Suprapubic skin (tissue), 4 donors: Measurements from ENCODE around the gene SERTAD1. TPM values are rescaled to one million over a fixed set of nuclear protein-coding genes. Genes with fewer than 3 reads are reported as not detected.

Experiments used
- DNase-seq, 2 donors: peaks; one replicate each; pipeline ENCODE4 v3.0.0-alpha.2; 2019; ENCODE audit warnings: low spot score in 2 of 2
- H3K27ac ChIP-seq: fragments of 200-600 bp; sonication (generic); one replicate; pipeline ENCODE4 v1.5.1; 2019
- H3K27me3 ChIP-seq: fragments of 200-600 bp; sonication (generic); one replicate; pipeline ENCODE4 v1.5.1; 2019
- H3K36me3 ChIP-seq: fragments of 200-600 bp; sonication (generic); one replicate; pipeline ENCODE4 v1.5.1; 2019
- H3K4me1 ChIP-seq: fragments of 200-600 bp; sonication (generic); one replicate; pipeline ENCODE4 v1.5.1; 2019
- H3K4me3 ChIP-seq: fragments of 200-600 bp; sonication (generic); one replicate; pipeline ENCODE4 v1.5.1; 2019; ENCODE audit warnings: mild to moderate bottlenecking
- H3K9me3 ChIP-seq: fragments of 200-600 bp; sonication (generic); one replicate; pipeline ENCODE4 v1.5.1; 2019
- EP300 ChIP-seq: sonication (generic); formaldehyde crosslinking; IDR thresholded peaks from one replicate; pipeline ENCODE4 v1.6.1; 2017; ENCODE audit warnings: antibody characterized with exemption
- POLR2A ChIP-seq, 2 donors: fragments of 450-650 bp; IDR thresholded peaks; one replicate each; pipeline ENCODE4 v1.6.1; 2017; ENCODE audit warnings: antibody characterized with exemption in 2 of 2, mild to moderate bottlenecking in 2 of 2, moderate library complexity in 2 of 2
- POLR2AphosphoS5 ChIP-seq, 3 donors: sonication (generic); formaldehyde crosslinking; IDR thresholded peaks; one replicate each; pipeline ENCODE4 v1.6.1; 2017; ENCODE audit warnings: antibody characterized with exemption in 3 of 3
- WGBS: methylation state at CpG from one replicate; pipeline ENCODE4 v1.1.5; 2018; 5-methylcytosine and 5-hydroxymethylcytosine counted together
- total RNA-seq, 4 donors: library from RNA; depleted of rRNA; stranded (reverse); fragments of >200 nt; gene quantifications; one replicate each; pipeline ENCODE4 v1.1.0, GENCODE V29; 2016
- TF ChIP-seq, protein P1 (sequence below), 2 donors: fragments of 200-600 bp in 1 of 2; fragments of 450-650 bp in 1 of 2; sonication (generic) in 1 of 2; IDR thresholded peaks; one replicate each; pipeline ENCODE4 v1.5.1; 2016 to 2019; ENCODE audit warnings: antibody characterized with exemption in 2 of 2, mild to moderate bottlenecking in 1 of 2, moderate library complexity in 1 of 2

Gene SERTAD1
- total RNA-seq, 4 donors from 2014 or later, result 8.5 to 33.9 (median 20.6) TPM

DNA sequence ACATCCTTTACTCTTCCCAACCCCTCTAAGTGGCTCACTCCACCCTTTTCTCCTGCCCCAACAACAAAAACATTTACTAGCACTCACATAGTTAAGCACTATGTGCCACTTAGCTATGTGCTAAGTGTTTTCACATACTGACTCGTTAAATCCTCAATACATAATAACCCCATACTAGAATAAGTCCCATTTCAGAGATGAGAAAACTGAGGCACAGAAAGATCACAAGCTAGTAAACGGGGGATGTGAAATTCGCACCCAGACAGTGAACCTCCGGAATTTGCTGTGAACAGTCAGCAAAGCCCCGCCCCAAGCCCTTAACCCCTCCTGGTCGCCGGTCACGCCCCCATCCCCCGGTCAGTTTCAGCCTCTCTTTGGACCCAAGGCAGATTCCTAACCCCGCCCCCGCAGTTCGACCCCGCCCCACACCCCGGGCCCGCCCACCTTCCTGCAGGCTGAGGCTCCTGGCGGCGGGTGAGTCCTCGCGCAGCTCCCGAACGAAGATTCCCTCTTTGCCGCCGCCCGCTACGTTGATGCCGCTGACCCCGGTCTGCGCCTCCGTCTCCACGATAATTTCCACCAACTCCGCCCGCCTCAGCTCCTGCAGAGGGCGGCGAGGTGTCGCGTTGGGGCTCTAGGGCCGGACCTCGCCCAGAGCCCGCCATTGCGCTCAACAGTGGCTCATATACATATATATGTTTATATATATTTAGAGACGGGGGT is 22.4 kb downstream of the SERTAD1 start:
- TF ChIP-seq, protein P1, sequence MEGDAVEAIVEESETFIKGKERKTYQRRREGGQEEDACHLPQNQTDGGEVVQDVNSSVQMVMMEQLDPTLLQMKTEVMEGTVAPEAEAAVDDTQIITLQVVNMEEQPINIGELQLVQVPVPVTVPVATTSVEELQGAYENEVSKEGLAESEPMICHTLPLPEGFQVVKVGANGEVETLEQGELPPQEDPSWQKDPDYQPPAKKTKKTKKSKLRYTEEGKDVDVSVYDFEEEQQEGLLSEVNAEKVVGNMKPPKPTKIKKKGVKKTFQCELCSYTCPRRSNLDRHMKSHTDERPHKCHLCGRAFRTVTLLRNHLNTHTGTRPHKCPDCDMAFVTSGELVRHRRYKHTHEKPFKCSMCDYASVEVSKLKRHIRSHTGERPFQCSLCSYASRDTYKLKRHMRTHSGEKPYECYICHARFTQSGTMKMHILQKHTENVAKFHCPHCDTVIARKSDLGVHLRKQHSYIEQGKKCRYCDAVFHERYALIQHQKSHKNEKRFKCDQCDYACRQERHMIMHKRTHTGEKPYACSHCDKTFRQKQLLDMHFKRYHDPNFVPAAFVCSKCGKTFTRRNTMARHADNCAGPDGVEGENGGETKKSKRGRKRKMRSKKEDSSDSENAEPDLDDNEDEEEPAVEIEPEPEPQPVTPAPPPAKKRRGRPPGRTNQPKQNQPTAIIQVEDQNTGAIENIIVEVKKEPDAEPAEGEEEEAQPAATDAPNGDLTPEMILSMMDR (IDR thresholded peaks at IDR 0.05), result peak in 1 of 2 donors; percentile 5
- no peak for TF ChIP-seq POLR2AphosphoS5 (IDR thresholded peaks at IDR 0.05)
- TF ChIP-seq POLR2A (IDR thresholded peaks at IDR 0.05), result no peak
- TF ChIP-seq EP300, result no peak
- H3K4me1 ChIP-seq, result peaks cover 30% of the 10 kb centered on the region
- no peaks in the 10 kb centered on the region for H3K9me3 ChIP-seq
- H3K27me3 ChIP-seq, result no peaks in the 10 kb centered on the region
- H3K36me3 ChIP-seq, result no peaks in the 10 kb centered on the region
- peak overlapping the region; percentile 69 for H3K4me3 ChIP-seq
- under 1% methylated on average over 18 of the region's 41 CpGs for WGBS
- H3K27ac ChIP-seq, result peak overlapping the region; percentile 82
- DNase-seq, result peak; percentile 96

DNA sequence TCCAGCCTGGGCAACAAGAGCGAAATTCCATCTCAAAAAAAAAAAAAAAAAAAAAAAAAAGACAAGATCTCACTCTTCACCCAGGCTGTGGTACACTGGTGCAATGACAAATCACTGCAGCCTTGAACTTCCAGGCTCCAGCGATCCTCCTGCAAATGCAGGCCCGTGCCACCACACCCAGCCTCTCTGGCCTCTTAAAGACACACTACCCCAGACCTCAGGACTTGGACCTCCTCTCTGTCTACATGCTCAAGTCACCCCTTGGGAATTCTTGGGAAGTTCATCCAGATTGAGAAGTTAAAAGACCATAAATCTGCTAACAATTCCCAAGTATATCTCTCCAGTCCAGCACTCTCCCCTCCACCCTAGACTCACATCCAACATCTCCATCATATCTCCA is 25.2 kb downstream of the SERTAD1 start:
- peaks cover 34% of the 10 kb centered on the region for H3K4me1 ChIP-seq
- H3K27me3 ChIP-seq, result no peaks in the 10 kb centered on the region
- no peak for TF ChIP-seq POLR2A (IDR thresholded peaks at IDR 0.05)
- TF ChIP-seq, protein P1 (IDR thresholded peaks at IDR 0.05), result no peak
- TF ChIP-seq EP300, result no peak
- TF ChIP-seq POLR2AphosphoS5 (IDR thresholded peaks at IDR 0.05), result no peak
- no peaks in the 10 kb centered on the region for H3K36me3 ChIP-seq
- H3K4me3 ChIP-seq, result no peak overlapping the region
- 63% methylated on average over 3 of the region's 3 CpGs for WGBS
- DNase-seq, result no peak
- H3K9me3 ChIP-seq, result no peaks in the 10 kb centered on the region
- no peak overlapping the region for H3K27ac ChIP-seq

DNA sequence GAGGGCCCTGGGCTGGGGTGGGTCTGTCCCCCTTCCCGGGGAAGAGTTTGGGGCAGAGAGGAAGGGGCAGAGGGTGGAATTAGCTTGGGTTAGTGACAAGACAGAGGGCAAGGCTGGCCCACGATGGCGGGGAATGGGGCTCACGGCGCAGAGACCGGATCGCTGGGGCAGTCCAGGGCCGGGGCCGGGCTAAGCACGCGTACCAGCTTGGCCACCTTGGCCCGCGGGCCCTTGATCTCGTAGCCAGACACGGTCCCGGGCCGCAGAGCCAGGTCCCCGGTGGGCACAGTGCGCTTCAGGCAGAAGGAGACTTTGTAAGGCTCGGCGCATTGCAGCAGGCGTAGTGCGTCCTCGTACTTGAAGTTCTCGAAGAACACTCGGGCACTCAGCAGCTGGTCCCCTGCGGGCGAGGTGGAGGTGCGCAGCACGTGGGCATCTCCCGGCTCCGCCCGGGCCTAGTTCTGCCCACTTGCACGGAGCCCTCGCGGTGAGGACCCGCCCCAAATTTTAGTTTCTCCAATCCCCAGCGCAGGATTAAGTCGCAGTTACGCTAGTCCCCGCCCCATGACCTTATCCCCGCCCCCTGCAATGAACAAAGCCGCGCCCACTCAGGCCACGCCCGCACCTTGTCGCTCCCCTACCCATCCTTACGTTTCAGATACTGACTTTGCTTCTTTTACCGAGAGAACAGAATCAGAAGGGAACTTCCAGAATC is 27.2 kb downstream of the SERTAD1 start:
- no peak for DNase-seq
- H3K4me3 ChIP-seq, result peak overlapping the region; percentile 11

DNA sequence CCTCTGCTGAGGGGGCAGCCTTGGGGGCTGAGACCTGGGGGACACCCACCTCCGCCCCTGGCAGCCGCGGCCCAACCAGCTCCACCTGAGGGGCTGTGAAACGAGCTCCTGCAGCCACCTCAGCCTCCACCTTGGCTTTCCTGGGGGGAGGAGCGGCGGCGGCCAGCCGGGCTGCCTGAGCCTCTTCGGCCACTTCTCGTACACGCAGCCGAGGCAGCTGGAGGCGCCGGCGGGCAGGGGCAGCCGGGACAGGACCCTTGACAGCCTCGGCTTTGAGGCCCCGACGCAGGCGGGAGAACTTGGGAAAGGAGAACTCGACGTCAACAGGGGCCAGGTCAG is 28.3 kb downstream of the SERTAD1 start:
- no peaks in the 10 kb centered on the region for H3K36me3 ChIP-seq
- no peaks in the 10 kb centered on the region for H3K9me3 ChIP-seq
- no peak overlapping the region for H3K27ac ChIP-seq
- TF ChIP-seq, protein P1 (IDR thresholded peaks at IDR 0.05), result no peak
- TF ChIP-seq POLR2AphosphoS5 (IDR thresholded peaks at IDR 0.05) (no peak), POLR2A (IDR thresholded peaks at IDR 0.05) (no peak), EP300 (no peak)
- peaks cover 20% of the 10 kb centered on the region for H3K4me1 ChIP-seq
- DNase-seq, result no peak
- H3K4me3 ChIP-seq, result no peak overlapping the region
- 95% methylated on average over 15 of the region's 22 CpGs for WGBS
- H3K27me3 ChIP-seq, result no peaks in the 10 kb centered on the region

More for the DNA sequence above, 27.2 kb downstream of the SERTAD1 start:
- no peaks in the 10 kb centered on the region for H3K27me3 ChIP-seq
- TF ChIP-seq, protein P1 (IDR thresholded peaks at IDR 0.05), result no peak
- TF ChIP-seq POLR2A (IDR thresholded peaks at IDR 0.05), result no peak
- TF ChIP-seq EP300, result no peak
- no peak for TF ChIP-seq POLR2AphosphoS5 (IDR thresholded peaks at IDR 0.05)
- H3K9me3 ChIP-seq, result no peaks in the 10 kb centered on the region
- peaks cover 23% of the 10 kb centered on the region for H3K4me1 ChIP-seq
- no peak overlapping the region for H3K27ac ChIP-seq
- WGBS, result 24% methylated on average over 23 of the region's 49 CpGs
- H3K36me3 ChIP-seq, result no peaks in the 10 kb centered on the region

DNA sequence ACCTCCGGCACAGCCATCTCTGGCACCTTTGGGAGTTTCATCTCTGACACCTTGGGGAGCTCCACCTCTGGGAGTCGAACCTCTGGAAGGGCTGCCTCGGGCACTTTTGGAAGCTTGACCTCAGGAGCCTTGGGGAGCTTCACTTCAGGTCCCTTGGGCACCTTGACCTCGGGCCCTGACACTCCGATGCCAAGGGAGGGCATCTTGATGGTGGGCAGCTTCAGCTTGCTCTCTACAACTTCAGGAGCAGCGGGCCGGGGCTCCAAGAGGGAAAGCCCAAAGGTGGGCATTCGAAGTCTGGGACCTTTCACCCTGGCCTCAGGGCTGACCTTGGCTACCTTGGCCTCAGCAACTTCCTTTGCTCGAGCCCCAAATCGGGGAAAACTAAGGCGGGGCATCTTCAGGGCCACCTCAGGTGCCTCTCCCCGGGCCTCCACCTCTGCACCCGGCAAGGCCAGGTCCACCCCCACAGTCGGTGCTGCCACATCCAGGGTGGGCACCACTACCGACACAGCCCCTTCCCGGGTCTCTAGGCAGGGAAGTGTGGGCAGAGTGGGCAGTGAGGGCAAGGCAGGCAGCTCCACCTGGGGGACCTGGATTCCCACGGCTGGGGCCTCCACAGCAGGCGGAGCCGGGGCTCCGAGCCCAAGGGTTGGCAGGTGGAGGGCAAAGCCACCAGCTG is 28.8 kb downstream of the SERTAD1 start:
- Histone ChIP-seq H3K27me3 (no peaks in the 10 kb centered on the region), H3K4me1 (peaks cover 21% of the 10 kb centered on the region), H3K36me3 (no peaks in the 10 kb centered on the region), H3K9me3 (no peaks in the 10 kb centered on the region), H3K4me3 (no peak overlapping the region), H3K27ac (no peak overlapping the region)
- WGBS, result 90% methylated on average over 7 of the region's 20 CpGs
- no peak for DNase-seq
- TF ChIP-seq, protein P1 (IDR thresholded peaks at IDR 0.05), result no peak
- TF ChIP-seq POLR2A (IDR thresholded peaks at IDR 0.05) (no peak), POLR2AphosphoS5 (IDR thresholded peaks at IDR 0.05) (no peak), EP300 (no peak)
